Tibial nerve (tissue), 4 donors: ENCODE data around the gene ABCA6. TPM values are rescaled to one million over a fixed set of nuclear protein-coding genes. Genes with fewer than 3 reads are reported as not detected.

ENCODE experiments used
- DNase-seq, 2 donors: peaks; one replicate each; pipeline ENCODE4 v3.0.0-alpha.2; 2019; ENCODE audit warnings: low spot score in 2 of 2
- H3K27ac ChIP-seq, 4 donors: fragments of 200-600 bp; sonication (generic) in 3 of 4; one replicate each; pipeline ENCODE4 v1.5.1; 2017 to 2019; ENCODE audit warnings: mild to moderate bottlenecking in 1 of 4
- H3K27me3 ChIP-seq, 2 donors: fragments of 200-600 bp; sonication (generic) in 1 of 2; one replicate each; pipeline versions ENCODE4 v1.5.1 to v1.6.0; 2017 to 2019
- H3K36me3 ChIP-seq, 3 donors: fragments of 200-600 bp; sonication (generic); one replicate each; pipeline ENCODE4 v1.5.1; 2018 to 2019
- H3K4me1 ChIP-seq, 4 donors: fragments of 200-600 bp; sonication (generic) in 3 of 4; one replicate each; pipeline ENCODE4 v1.5.1; 2017 to 2019
- H3K4me3 ChIP-seq, 4 donors: fragments of 200-600 bp; sonication (generic) in 3 of 4; one replicate each; pipeline ENCODE4 v1.5.1; 2017 to 2019; ENCODE audit warnings: mild to moderate bottlenecking in 1 of 4, moderate library complexity in 1 of 4
- H3K9me3 ChIP-seq, 4 donors: fragments of 200-600 bp; sonication (generic) in 3 of 4; one replicate each; pipeline ENCODE4 v1.5.1; 2017 to 2019
- EP300 ChIP-seq, 2 donors: sonication (generic); formaldehyde crosslinking; IDR thresholded peaks; one replicate each; pipeline ENCODE4 v1.6.1; 2017; ENCODE audit warnings: antibody characterized with exemption in 2 of 2, mild to moderate bottlenecking in 1 of 2
- POLR2A ChIP-seq, 2 donors: fragments of 450-650 bp; IDR thresholded peaks; one replicate each; pipeline ENCODE4 v1.6.1; 2017; ENCODE audit warnings: antibody characterized with exemption in 2 of 2, mild to moderate bottlenecking in 2 of 2, moderate library complexity in 2 of 2
- WGBS, 2 donors: methylation state at CpG; one replicate each; pipeline ENCODE4 v1.1.5; 2018; 5-methylcytosine and 5-hydroxymethylcytosine counted together
- total RNA-seq, 4 donors: library from RNA; depleted of rRNA; stranded (reverse); fragments of >200 nt; gene quantifications; one replicate each; pipeline ENCODE4 v1.1.0, GENCODE V29; 2016
- TF ChIP-seq, protein P1 (sequence below), 5 experiments: fragments of 200-600 bp in 3 of 5; fragments of 450-650 bp in 2 of 5; sonication (generic) in 3 of 5; IDR thresholded peaks; one replicate each; pipeline ENCODE4 v1.5.1; 2016 to 2019; ENCODE audit warnings: antibody characterized with exemption in 5 of 5, mild to moderate bottlenecking in 3 of 5, moderate library complexity in 2 of 5

Gene ABCA6
- total RNA-seq, 4 donors from 2014 or later: 218 to 308 (median 279) TPM

- Histone ChIP-seq H3K27ac (peak overlapping the region in 2 of 4 donors; percentile 17 to 53), H3K4me1 (peaks cover 0 to 35% (median 8%) of the 10 kb centered on the region in 4 donors), H3K36me3 (peaks cover 0 to 45% (median 0%) of the 10 kb centered on the region in 3 donors), H3K9me3 (no peaks in the 10 kb centered on the region), H3K4me3 (no peak overlapping the region), H3K27me3 (no peaks in the 10 kb centered on the region)
- DNase-seq: no peak
- TF ChIP-seq EP300 (IDR thresholded peaks at IDR 0.05) (no peak), POLR2A (IDR thresholded peaks at IDR 0.05) (no peak)
- TF ChIP-seq, protein P1, sequence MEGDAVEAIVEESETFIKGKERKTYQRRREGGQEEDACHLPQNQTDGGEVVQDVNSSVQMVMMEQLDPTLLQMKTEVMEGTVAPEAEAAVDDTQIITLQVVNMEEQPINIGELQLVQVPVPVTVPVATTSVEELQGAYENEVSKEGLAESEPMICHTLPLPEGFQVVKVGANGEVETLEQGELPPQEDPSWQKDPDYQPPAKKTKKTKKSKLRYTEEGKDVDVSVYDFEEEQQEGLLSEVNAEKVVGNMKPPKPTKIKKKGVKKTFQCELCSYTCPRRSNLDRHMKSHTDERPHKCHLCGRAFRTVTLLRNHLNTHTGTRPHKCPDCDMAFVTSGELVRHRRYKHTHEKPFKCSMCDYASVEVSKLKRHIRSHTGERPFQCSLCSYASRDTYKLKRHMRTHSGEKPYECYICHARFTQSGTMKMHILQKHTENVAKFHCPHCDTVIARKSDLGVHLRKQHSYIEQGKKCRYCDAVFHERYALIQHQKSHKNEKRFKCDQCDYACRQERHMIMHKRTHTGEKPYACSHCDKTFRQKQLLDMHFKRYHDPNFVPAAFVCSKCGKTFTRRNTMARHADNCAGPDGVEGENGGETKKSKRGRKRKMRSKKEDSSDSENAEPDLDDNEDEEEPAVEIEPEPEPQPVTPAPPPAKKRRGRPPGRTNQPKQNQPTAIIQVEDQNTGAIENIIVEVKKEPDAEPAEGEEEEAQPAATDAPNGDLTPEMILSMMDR (IDR thresholded peaks at IDR 0.05): no peak
- WGBS, 2 donors: 9 to 14% methylated on average over 2 of the region's 2 CpGs
These were observed 23.6 kb downstream of the ABCA6 start for GRCh38 chr17:69117855-69118784.

DNA sequence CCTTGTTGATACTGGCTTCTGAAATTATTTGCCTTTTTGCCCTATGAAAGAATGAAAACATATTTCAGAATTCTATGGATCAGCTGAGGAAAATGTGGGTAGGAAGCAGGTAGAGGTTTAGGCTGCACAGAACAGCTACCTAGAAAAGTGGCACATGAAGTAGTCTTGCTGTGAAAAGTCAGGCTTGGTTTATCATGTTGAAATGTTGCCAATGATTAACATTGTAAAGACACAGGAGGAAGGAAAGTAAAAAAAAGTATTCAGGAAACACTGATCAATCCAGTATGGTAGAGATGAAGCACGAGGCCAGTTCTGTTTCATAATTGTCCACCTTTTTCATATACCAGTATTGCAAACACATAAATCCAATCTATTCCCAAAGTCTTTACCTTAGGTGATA is 29.9 kb downstream of the ABCA6 start:
- Histone ChIP-seq H3K27ac (no peak overlapping the region), H3K9me3 (no peaks in the 10 kb centered on the region), H3K27me3 (no peaks in the 10 kb centered on the region), H3K4me3 (no peak overlapping the region), H3K36me3 (peaks cover 0 to 85% (median 0%) of the 10 kb centered on the region in 3 donors), H3K4me1 (peaks cover 0 to 15% (median 2%) of the 10 kb centered on the region in 4 donors)
- no peak for DNase-seq
- WGBS, 2 donors: 82 to 87% methylated on average over 1 of the region's 1 CpG
- TF ChIP-seq, protein P1 (IDR thresholded peaks at IDR 0.05): no peak
- TF ChIP-seq EP300 (IDR thresholded peaks at IDR 0.05) (no peak), POLR2A (IDR thresholded peaks at IDR 0.05) (no peak)

GRCh38 chr17:69105907-69106730 is 35.6 kb downstream of the ABCA6 start:
- TF ChIP-seq, protein P1 (IDR thresholded peaks at IDR 0.05): no peak
- no peak for TF ChIP-seq POLR2A (IDR thresholded peaks at IDR 0.05)
- no peak for TF ChIP-seq EP300 (IDR thresholded peaks at IDR 0.05)
- no peak overlapping the region for H3K4me3 ChIP-seq
- no peaks in the 10 kb centered on the region for H3K27me3 ChIP-seq
- peaks cover 0 to 87% (median 0%) of the 10 kb centered on the region in 3 donors for H3K36me3 ChIP-seq
- WGBS, 2 donors: 82 to 83% methylated on average over 10 of the region's 10 CpGs
- no peak for DNase-seq
- no peaks in the 10 kb centered on the region for H3K4me1 ChIP-seq
- no peak overlapping the region for H3K27ac ChIP-seq
- no peaks in the 10 kb centered on the region for H3K9me3 ChIP-seq

DNA sequence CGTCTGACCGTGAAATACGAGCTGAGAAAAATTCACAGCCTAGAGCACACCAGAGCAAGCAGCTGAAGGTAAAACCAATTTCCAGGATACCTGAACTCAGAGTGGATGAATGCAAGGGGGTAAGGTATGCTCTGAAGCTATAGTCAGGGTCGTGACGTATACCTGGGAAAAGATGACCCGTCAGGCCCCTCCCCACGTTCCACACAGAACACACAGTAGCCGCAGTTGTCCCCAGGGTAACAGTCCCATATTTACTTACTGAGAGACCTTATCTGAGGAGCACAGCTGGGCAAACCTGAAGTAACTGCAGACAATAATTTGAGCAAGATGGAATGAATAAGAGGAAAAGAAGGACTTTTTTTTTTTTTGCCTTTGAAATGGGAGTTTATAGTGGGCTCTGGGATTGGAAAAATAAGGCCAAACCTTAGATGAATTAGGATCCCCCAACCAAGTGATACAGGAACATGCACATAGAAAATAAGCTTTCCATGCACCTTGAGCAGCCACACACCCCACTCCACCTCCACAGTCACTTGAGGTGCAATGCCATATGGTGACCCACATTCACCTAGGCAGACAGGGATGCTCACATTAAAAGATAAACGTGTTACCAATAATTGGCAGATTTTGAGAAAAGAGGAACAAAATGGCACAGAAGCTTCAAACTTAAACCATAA is 38.0 kb downstream of the ABCA6 start:
- H3K9me3 ChIP-seq: no peaks in the 10 kb centered on the region
- H3K27ac ChIP-seq: no peak overlapping the region
- DNase-seq: no peak
- H3K36me3 ChIP-seq: peaks cover 0 to 81% (median 0%) of the 10 kb centered on the region in 3 donors
- no peaks in the 10 kb centered on the region for H3K4me1 ChIP-seq
- H3K27me3 ChIP-seq: no peaks in the 10 kb centered on the region
- 90 to 92% methylated on average over 9 of the region's 9 CpGs for WGBS, 2 donors
- TF ChIP-seq, protein P1 (IDR thresholded peaks at IDR 0.05): no peak
- TF ChIP-seq EP300 (IDR thresholded peaks at IDR 0.05) (no peak), POLR2A (IDR thresholded peaks at IDR 0.05) (no peak)
- H3K4me3 ChIP-seq: no peak overlapping the region
